DOHH2 (cell line): ENCODE data around the gene KHDC3L.

Experiments used
- CTCF ChIP-seq: fragments of 200-600 bp; sonication (generic); IDR thresholded peaks from one replicate; pipeline ENCODE4 v1.5.1; 2014; ENCODE audit warnings: antibody characterized with exemption, mild to moderate bottlenecking, low read depth, low read length; ENCODE audit not compliant: poor library complexity, severe bottlenecking
- EZH2phosphoT487 ChIP-seq: fragments of 200-600 bp; sonication (generic); IDR thresholded peaks from 2 replicates; pipeline ENCODE4 v1.6.1; 2017; ENCODE audit warnings: borderline replicate concordance, mild to moderate bottlenecking, antibody characterized with exemption, low read length, moderate library complexity, mixed read lengths

GRCh38 chr6:73388433-73388799 is 26.0 kb downstream of the KHDC3L start:
- no peak for TF ChIP-seq EZH2phosphoT487
- no peak for TF ChIP-seq CTCF
